HepG2 (cell line): ENCODE data around the gene RAB39A. TPM values are rescaled to one million over a fixed set of nuclear protein-coding genes. Genes with fewer than 3 reads are reported as not detected.
A peak's percentile ranks its signal among the peaks of the same experiment; 100 is the strongest.

Experiments
- CREB1 ChIP-seq, 2 experiments: fragments of 450-650 bp in 1 of 2; IDR thresholded peaks; 2 replicates each; pipeline ENCODE4 v1.6.1; 2016 to 2017; ENCODE audit warnings: control low read depth in 1 of 2, mild to moderate bottlenecking in 1 of 2, missing compliant biosample characterization in 1 of 2, missing genetic modification characterization in 1 of 2
- DMAP1 ChIP-seq: IDR thresholded peaks from 2 replicates; pipeline ENCODE4 v1.6.1; 2016
- IRF9 ChIP-seq: sonication (generic); formaldehyde crosslinking; IDR thresholded peaks from 2 replicates; pipeline ENCODE4 v1.8.0; 2022; ENCODE audit warnings: missing genetic modification reagents, mild to moderate bottlenecking, borderline replicate concordance
- KDM5A ChIP-seq: fragments of 200-600 bp; sonication (generic); IDR thresholded peaks from 2 replicates; pipeline ENCODE4 v1.7.0; 2018; ENCODE audit warnings: antibody characterized with exemption, mild to moderate bottlenecking, low read length, borderline replicate concordance
- MED13 ChIP-seq: sonication (generic); formaldehyde crosslinking; IDR thresholded peaks from 2 replicates; pipeline ENCODE4 v1.5.0; 2020; ENCODE audit warnings: missing genetic modification reagents
- NFE2L2 ChIP-seq: fragments of 150-350 bp; IDR thresholded peaks from 2 replicates; pipeline ENCODE4 v1.6.1; 2014; ENCODE audit warnings: low read length
- NFKB2 ChIP-seq: sonication (generic); formaldehyde crosslinking; IDR thresholded peaks from 2 replicates; pipeline ENCODE4 v1.4.0; 2020; ENCODE audit warnings: missing genetic modification reagents, borderline replicate concordance
- RBFOX2 ChIP-seq: fragments of 200-400 bp; formaldehyde crosslinking; IDR thresholded peaks from 2 replicates; pipeline ENCODE4 v1.6.1; 2017; ENCODE audit warnings: low read depth, mild to moderate bottlenecking, low read length
- RELA ChIP-seq: sonication (generic); formaldehyde crosslinking; IDR thresholded peaks from 2 replicates; pipeline ENCODE4 v1.4.0; 2020; ENCODE audit warnings: missing genetic modification reagents
- SP2 ChIP-seq: sonication (generic); formaldehyde crosslinking; IDR thresholded peaks from 2 replicates; pipeline ENCODE4 v1.5.1; 2020; ENCODE audit warnings: mild to moderate bottlenecking, missing genetic modification reagents
- SRSF9 ChIP-seq: fragments of 200-400 bp; formaldehyde crosslinking; IDR thresholded peaks from 2 replicates; pipeline ENCODE4 v1.6.1; 2018; ENCODE audit warnings: borderline replicate concordance, mild to moderate bottlenecking, low read depth, low read length; ENCODE audit not compliant: insufficient read depth, poor library complexity, severe bottlenecking
- TCF12 ChIP-seq, 2 experiments: fragments of 450-650 bp in 1 of 2; sonication (generic) in 1 of 2; formaldehyde crosslinking in 1 of 2; IDR thresholded peaks; 2 replicates each; pipeline versions ENCODE4 v1.6.1 to v1.8.0; 2017 to 2022; ENCODE audit warnings: antibody characterized with exemption in 1 of 2, mild to moderate bottlenecking in 1 of 2, missing genetic modification reagents in 1 of 2, moderate library complexity in 1 of 2
- ZNF101 ChIP-seq: sonication (generic); formaldehyde crosslinking; IDR thresholded peaks from 2 replicates; pipeline ENCODE4 v1.4.0; 2020; ENCODE audit warnings: mild to moderate bottlenecking, low read depth, missing genetic modification reagents, borderline replicate concordance
- ZNF292 ChIP-seq: sonication (generic); formaldehyde crosslinking; IDR thresholded peaks from 2 replicates; pipeline ENCODE4 v1.8.1; 2022; ENCODE audit warnings: mild to moderate bottlenecking, low read depth, missing genetic modification reagents, borderline replicate concordance
- ZNF781 ChIP-seq: sonication (generic); formaldehyde crosslinking; IDR thresholded peaks from 2 replicates; pipeline ENCODE4 v1.5.1; 2020; ENCODE audit warnings: borderline replicate concordance, mild to moderate bottlenecking, missing genetic modification reagents; ENCODE audit errors: not compliant biosample characterization
- polyA plus RNA-seq, 8 experiments: library from polyadenylated mRNA; depleted of rRNA in 3 of 8; stranded (reverse) in 7 of 8; unstranded in 1 of 8; fragments of >200 nt; fragmentation: Illumina TruSeq in 4 of 8; extraction: Trizol in 4 of 8; gene quantifications; 2 replicates each; pipeline versions ENCODE4 v1.2.1 to v1.2.3, GENCODE V29; 2011 to 2016; ENCODE audit warnings: low read depth in 4 of 8, missing spikeins in 1 of 8, mixed read lengths in 1 of 8; ENCODE audit not compliant: insufficient read depth in 1 of 8
- total RNA-seq, 5 experiments: library from RNA; depleted of rRNA; stranded (reverse); fragments of >200 nt; fragmentation: Illumina TruSeq; extraction: Trizol; gene quantifications; 2 replicates each; pipeline ENCODE4 v1.2.3, GENCODE V29; 2016; ENCODE audit warnings: low read depth in 1 of 5
- TF ChIP-seq, protein P1 (sequence below), 2 experiments: IDR thresholded peaks; 2 replicates each; pipeline ENCODE4 v1.6.1; 2011 to 2012; ENCODE audit warnings: low read length in 2 of 2, borderline replicate concordance in 1 of 2, low read depth in 1 of 2, mild to moderate bottlenecking in 1 of 2, moderate library complexity in 1 of 2
- TF ChIP-seq, protein P2 (sequence below): sonication (generic); formaldehyde crosslinking; IDR thresholded peaks from 2 replicates; pipeline ENCODE4 v1.5.0; 2020; ENCODE audit warnings: mild to moderate bottlenecking, missing genetic modification reagents

RAB39A gene
- total and polyA plus RNA-seq, 2 of the 13 experiments (the other 11 are each of a cell fraction or from before 2014, with no cell fraction given) = not detected

DNA sequence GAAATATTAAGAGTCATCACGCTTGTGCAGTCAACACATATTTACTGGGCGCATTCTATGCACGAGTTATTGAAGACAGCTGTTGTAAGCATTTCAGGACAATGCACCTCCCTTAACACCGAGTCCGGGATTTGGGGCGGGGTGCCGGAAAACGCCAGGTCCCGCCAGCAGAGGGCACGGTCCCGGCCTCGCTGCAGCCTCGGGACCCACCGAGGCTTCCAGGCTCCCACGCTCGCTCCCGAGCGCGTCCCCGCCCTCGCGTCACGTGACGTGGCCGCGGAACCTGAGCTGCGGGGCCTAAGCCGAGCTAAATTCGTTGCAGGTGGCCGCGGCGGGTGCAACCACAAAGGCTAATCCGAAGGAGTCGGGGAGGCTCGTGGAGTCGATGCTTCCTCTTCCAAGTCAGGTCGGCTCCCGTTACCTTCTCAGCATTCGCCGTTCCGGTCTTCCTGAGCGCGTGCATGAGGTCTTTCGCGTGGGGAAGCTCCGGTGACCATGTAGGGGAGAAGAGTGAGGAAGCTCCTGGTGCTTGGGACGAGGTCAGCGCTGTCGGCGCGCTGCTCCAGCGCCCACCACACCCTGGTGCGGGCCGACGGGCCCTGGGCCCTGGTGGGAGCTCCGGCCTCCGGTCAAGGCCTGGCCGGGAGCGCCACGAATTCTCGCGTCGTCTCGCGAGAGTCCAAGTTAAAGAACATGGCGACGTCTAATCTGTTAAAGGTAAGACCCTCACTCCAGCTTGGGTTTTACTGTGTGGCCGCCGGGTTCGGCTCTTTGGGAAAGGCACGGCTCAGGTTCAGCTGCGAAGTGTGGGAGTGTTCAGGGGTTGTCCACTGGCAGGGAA lies 80.6 kb downstream of the RAB39A start, which contains the start of gene CUL5 (continued):
- TF ChIP-seq, protein P1, sequence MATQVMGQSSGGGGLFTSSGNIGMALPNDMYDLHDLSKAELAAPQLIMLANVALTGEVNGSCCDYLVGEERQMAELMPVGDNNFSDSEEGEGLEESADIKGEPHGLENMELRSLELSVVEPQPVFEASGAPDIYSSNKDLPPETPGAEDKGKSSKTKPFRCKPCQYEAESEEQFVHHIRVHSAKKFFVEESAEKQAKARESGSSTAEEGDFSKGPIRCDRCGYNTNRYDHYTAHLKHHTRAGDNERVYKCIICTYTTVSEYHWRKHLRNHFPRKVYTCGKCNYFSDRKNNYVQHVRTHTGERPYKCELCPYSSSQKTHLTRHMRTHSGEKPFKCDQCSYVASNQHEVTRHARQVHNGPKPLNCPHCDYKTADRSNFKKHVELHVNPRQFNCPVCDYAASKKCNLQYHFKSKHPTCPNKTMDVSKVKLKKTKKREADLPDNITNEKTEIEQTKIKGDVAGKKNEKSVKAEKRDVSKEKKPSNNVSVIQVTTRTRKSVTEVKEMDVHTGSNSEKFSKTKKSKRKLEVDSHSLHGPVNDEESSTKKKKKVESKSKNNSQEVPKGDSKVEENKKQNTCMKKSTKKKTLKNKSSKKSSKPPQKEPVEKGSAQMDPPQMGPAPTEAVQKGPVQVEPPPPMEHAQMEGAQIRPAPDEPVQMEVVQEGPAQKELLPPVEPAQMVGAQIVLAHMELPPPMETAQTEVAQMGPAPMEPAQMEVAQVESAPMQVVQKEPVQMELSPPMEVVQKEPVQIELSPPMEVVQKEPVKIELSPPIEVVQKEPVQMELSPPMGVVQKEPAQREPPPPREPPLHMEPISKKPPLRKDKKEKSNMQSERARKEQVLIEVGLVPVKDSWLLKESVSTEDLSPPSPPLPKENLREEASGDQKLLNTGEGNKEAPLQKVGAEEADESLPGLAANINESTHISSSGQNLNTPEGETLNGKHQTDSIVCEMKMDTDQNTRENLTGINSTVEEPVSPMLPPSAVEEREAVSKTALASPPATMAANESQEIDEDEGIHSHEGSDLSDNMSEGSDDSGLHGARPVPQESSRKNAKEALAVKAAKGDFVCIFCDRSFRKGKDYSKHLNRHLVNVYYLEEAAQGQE (IDR thresholded peaks at IDR 0.05; ENCODE audit: borderline replicate concordance in 1 of 2, low read depth in 1 of 2, low read length in 2 of 2) = no peak; a peak in 1 of 4 replicates
- TF ChIP-seq DMAP1 (CRISPR knock-in tag) (peak; percentile 98), NFKB2 (CRISPR knock-in tag) (peak; percentile 96; the same call in 1 of the 2 replicates), CREB1 (IDR thresholded peaks at IDR 0.05) (peak; percentile 90), CREB1 (CRISPR knock-in tag; IDR thresholded peaks at IDR 0.05) (no peak), ZNF781 (CRISPR knock-in tag) (peak; percentile 94), SP2 (CRISPR knock-in tag) (no peak), SRSF9 (no peak), RELA (CRISPR knock-in tag) (peak; percentile 72; the same call in 1 of the 2 replicates), ZNF292 (no peak), ZNF101 (CRISPR knock-in tag) (0 out of 2 replicates have a peak, but pooled peaks have one; percentile 75), MED13 (peak; percentile 32; the same call in 1 of the 2 replicates), KDM5A (peak; percentile 92), TCF12 (IDR thresholded peaks at IDR 0.05) (no peak), TCF12 (CRISPR knock-in tag; IDR thresholded peaks at IDR 0.05) (peak; percentile 76; the same call in 1 of the 2 replicates), IRF9 (peak; percentile 97), NFE2L2 (no peak), RBFOX2 (peak; percentile 97)
- TF ChIP-seq, protein P2, sequence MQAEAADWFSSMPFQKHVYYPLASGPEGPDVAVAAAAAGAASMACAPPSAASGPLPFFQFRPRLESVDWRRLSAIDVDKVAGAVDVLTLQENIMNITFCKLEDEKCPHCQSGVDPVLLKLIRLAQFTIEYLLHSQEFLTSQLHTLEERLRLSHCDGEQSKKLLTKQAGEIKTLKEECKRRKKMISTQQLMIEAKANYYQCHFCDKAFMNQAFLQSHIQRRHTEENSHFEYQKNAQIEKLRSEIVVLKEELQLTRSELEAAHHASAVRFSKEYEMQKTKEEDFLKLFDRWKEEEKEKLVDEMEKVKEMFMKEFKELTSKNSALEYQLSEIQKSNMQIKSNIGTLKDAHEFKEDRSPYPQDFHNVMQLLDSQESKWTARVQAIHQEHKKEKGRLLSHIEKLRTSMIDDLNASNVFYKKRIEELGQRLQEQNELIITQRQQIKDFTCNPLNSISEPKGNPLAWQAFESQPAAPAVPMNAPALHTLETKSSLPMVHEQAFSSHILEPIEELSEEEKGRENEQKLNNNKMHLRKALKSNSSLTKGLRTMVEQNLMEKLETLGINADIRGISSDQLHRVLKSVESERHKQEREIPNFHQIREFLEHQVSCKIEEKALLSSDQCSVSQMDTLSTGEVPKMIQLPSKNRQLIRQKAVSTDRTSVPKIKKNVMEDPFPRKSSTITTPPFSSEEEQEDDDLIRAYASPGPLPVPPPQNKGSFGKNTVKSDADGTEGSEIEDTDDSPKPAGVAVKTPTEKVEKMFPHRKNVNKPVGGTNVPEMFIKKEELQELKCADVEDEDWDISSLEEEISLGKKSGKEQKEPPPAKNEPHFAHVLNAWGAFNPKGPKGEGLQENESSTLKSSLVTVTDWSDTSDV = peak; percentile 51; the same call in 1 of the 2 replicates
